Urothelium cell line (cell line): ENCODE data around the gene SNRPA.
"Not testable (repeated sequence)": the region's sequence is repeated elsewhere in the genome, so short reads cannot be mapped to it uniquely, and the experiment has no call there.

Source experiments
- DNase-seq: peaks from one replicate; pipeline ENCODE4 v3.0.0; 2011; ENCODE audit warnings: low spot score, mixed read lengths
- FAIRE-seq: peaks from 2 replicates; lab custom pipeline; 2011; peaks lifted over from hg19 to GRCh38; lab: Jason Lieb, UNC

The SNRPA gene

GRCh38 chr19:40775632-40776022 lies 24.6 kb downstream of the SNRPA start:
- FAIRE-seq: no peak
- DNase-seq: no peak

DNA sequence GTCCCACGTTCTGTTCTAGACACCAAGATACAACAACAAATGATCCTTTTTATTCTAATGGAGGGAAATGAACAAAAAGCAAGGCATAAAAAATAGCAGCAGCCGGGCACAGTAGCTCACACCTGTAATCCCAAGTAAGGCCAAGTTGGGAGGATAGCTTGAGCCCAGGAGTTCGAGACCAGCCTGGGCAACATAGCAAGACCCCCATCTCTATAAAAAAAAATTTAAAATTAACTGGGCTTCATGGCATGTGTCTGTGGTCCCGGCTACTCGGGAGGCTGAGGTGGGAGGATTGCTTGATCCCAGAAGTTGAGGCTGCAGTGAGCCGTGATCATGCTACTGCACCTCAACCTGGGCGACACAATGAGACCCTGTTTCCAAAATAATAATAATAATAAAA lies 25.4 kb downstream of the SNRPA start:
- FAIRE-seq: no peak
- no peak for DNase-seq

GRCh38 chr19:40776932-40777644 lies 26.1 kb downstream of the SNRPA start:
- no peak for FAIRE-seq
- peak; percentile 85 for DNase-seq

- FAIRE-seq (no peak), DNase-seq (no peak)
These were observed 26.6 kb downstream of the SNRPA start for GRCh38 chr19:40777645-40777936.

- FAIRE-seq (peak; percentile 84), DNase-seq (peak; percentile 98)
These were observed 27.1 kb downstream of the SNRPA start, which contains the start of gene RAB4B for GRCh38 chr19:40777937-40778705. RAB4B (plus strand) TSS chr19:40778247; CDS start chr19:40778376, 129 bp downstream.

GRCh38 chr19:40778706-40779284 lies 27.8 kb downstream of the SNRPA start:
- FAIRE-seq (no peak), DNase-seq (no peak)

GRCh38 chr19:40780582-40780981 lies 29.6 kb downstream of the SNRPA start:
- DNase-seq: no peak
- FAIRE-seq: no peak

DNA sequence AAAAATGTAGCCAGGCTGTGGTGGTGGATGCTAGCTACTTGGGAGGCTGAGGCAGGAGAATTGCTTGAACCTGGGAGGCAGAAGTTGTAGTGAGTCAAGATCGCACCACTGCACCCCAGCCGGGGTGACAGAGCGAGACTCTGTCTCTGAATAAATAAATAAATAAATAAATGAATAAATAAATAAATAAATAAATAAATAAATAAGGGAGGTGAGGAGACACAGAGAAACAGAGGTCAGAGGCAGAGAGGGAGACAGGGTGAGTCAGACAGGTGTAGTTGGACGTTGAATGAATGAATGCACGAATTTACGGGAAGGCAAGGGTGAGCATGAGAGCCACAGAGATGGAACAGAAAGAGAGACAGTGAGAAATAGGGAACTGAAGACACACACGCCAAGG lies 30.1 kb downstream of the SNRPA start:
- DNase-seq (no peak), FAIRE-seq (no peak)

GRCh38 chr19:40783711-40784110 lies 32.7 kb downstream of the SNRPA start:
- DNase-seq (no peak), FAIRE-seq (no peak)

- not testable (repeated sequence) for FAIRE-seq, DNase-seq
These were observed 33.1 kb downstream of the SNRPA start for GRCh38 chr19:40784146-40784545.

DNA sequence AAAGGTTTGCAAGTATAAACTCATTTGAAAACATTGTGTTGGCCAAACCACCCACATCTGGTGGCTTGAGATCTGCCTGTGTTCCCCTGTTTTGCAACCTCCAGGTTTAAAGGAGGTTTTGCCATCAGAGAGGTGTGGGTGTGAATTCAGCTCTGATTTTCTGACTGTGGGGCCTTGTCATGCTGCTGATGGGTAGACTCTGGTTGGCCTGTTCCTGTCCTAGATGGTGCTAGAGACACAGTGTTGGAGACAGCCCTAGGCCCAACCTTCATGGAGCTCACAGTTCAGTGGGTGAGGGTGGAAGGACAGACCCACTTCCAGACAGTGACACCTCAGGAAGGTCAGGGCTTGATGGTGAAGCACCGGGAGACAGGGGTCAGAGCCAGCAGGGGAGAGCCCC lies 34.5 kb downstream of the SNRPA start:
- DNase-seq (no peak), FAIRE-seq (no peak)

DNA sequence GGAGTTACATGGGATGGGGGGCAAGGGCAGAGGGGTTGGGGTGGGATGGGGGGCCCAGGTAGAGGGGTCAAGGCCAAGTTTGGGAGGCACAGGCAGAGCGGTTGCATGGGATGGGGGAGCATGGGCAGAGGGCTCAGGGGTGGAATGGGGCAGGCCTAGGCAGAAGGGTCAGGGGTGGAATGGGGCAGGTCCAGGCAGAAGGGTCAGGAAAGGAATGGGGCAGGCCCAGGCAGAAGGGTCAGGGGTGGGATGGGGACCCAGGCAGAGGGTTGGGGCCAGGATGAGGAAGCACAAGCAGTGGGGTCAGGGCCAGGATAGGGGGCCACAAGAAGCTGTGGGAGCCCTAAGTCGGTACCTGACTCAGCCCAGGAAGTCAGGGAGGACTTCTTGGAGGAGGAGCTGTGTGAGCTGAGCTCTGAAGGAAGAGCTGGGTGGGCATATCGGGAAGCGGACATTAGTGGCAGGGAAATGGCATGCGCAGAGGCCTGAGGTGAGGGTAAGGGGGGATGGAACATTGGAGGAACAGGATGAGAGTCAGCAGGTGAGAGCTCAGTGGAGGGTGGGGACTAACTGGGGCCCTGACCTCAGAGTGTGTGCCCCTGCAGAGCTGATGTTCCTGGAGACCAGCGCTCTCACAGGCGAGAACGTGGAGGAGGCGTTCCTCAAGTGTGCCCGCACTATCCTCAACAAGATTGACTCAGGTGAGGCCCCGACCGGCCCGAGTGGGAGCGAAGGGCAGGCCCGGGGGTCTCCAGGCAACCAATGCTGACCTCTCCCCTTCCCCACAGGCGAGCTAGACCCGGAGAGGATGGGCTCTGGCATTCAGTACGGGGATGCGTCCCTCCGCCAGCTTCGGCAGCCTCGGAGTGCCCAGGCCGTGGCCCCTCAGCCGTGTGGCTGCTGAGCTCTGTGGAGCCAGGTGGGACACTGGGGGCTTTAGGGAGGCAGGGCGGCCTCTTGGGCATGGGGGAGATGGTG lies 35.3 kb downstream of the SNRPA start:
- FAIRE-seq: no peak
- DNase-seq: no peak

GRCh38 chr19:40791349-40791748 lies 40.3 kb downstream of the SNRPA start:
- FAIRE-seq: no peak
- DNase-seq: no peak

- DNase-seq (no peak), FAIRE-seq (no peak)
These were observed 41.0 kb downstream of the SNRPA start for GRCh38 chr19:40791996-40792395.

GRCh38 chr19:40797166-40797962 lies 46.4 kb downstream of the SNRPA start:
- FAIRE-seq: peak; percentile 17
- no peak for DNase-seq

- DNase-seq (peak; percentile 84), FAIRE-seq (no peak)
These were observed 47.1 kb downstream of the SNRPA start for GRCh38 chr19:40797963-40798682.

- peak; percentile 93 for FAIRE-seq
- peak; percentile 97 for DNase-seq
These were observed 47.9 kb downstream of the SNRPA start, which contains the start of gene EGLN2 for GRCh38 chr19:40798683-40799557. EGLN2 (plus strand) TSS chr19:40799191; CDS start chr19:40800573, 1,382 bp downstream.
